Mesothelial cell of epicardium (in vitro differentiated cells): ENCODE results near the gene BNIP5. TPM values are rescaled to one million over a fixed set of nuclear protein-coding genes. Genes with fewer than 3 reads are reported as not detected.

Experiments used
- DNase-seq, 2 experiments: peaks; one replicate each; pipeline ENCODE4 v3.0.0; 2021; ENCODE audit warnings: low spot score in 2 of 2; ENCODE audit not compliant: unreplicated experiment in 2 of 2
- H3K27ac Mint-ChIP-seq: 2 replicates; pipeline ENCODE4 v1.8.0; 2021; ENCODE audit warnings: mixed read lengths
- H3K27me3 Mint-ChIP-seq: 2 replicates; pipeline ENCODE4 v1.8.0; 2021; ENCODE audit warnings: low read depth, mixed read lengths
- H3K36me3 Mint-ChIP-seq: 2 replicates; pipeline ENCODE4 v1.8.0; 2021; ENCODE audit warnings: mixed read lengths
- H3K4me1 Mint-ChIP-seq: 2 replicates; pipeline ENCODE4 v1.8.0; 2021; ENCODE audit warnings: mixed read lengths
- H3K4me3 Mint-ChIP-seq: 2 replicates; pipeline ENCODE4 v1.8.0; 2021; ENCODE audit warnings: mild to moderate bottlenecking, moderate library complexity, mixed read lengths
- H3K9me3 Mint-ChIP-seq: 2 replicates; pipeline ENCODE4 v1.8.0; 2021; ENCODE audit warnings: mixed read lengths
- total RNA-seq: library from RNA; stranded (reverse); gene quantifications from 3 replicates; pipeline ENCODE4 v1.2.1, GENCODE V29; 2021
- TF ChIP-seq, protein P1 (sequence below): fragments of 200-600 bp; sonication (generic); IDR thresholded peaks from one replicate; pipeline ENCODE4 v1.5.0; 2021; ENCODE audit warnings: antibody characterized with exemption; ENCODE audit not compliant: unreplicated experiment

BNIP5 gene
- total RNA-seq, 1 donor from 2014 or later, result not detected

DNA sequence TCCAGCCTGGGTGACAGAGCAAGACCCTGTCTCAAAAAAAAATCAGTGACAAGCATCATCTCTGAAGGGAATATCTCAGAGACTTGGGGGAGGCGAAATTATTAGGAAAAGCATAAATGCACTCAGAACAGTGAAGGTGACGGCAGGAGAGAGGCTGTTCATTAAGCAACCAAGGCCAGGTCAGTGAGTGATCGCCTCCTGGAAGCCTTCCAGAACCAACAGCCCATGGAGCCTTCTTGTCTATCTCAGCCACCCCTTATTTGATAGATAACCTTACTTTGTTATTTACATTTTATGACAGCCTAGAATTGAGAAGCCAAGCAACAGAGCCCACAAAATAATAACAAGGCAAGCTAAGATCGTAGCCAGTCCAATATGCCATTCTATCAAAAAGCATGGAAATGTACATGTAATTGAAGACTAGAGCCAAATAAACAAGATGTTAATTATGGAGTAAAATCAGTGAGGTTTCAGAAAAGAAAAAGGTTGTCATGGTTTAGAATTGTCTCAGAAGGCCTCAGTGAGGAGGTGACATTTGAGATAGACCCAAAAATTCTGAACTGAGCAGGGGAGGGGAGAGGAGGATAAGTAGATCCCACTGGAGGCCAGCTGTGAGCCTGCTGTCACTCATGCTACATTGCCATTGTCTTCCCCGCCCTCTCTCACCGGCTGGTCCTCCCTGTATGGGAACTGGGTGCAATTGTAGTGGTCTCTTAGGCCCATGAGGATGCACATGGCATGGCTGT, 17.8 kb downstream of the BNIP5 start:
- no peaks in the 10 kb centered on the region for H3K36me3 Mint-ChIP-seq
- H3K9me3 Mint-ChIP-seq, result no peaks in the 10 kb centered on the region
- H3K4me1 Mint-ChIP-seq, result peaks cover 6% of the 10 kb centered on the region
- DNase-seq, result no peak
- TF ChIP-seq, protein P1, sequence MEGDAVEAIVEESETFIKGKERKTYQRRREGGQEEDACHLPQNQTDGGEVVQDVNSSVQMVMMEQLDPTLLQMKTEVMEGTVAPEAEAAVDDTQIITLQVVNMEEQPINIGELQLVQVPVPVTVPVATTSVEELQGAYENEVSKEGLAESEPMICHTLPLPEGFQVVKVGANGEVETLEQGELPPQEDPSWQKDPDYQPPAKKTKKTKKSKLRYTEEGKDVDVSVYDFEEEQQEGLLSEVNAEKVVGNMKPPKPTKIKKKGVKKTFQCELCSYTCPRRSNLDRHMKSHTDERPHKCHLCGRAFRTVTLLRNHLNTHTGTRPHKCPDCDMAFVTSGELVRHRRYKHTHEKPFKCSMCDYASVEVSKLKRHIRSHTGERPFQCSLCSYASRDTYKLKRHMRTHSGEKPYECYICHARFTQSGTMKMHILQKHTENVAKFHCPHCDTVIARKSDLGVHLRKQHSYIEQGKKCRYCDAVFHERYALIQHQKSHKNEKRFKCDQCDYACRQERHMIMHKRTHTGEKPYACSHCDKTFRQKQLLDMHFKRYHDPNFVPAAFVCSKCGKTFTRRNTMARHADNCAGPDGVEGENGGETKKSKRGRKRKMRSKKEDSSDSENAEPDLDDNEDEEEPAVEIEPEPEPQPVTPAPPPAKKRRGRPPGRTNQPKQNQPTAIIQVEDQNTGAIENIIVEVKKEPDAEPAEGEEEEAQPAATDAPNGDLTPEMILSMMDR, result no peak
- peak overlapping the region; percentile 14 for H3K27ac Mint-ChIP-seq
- no peak overlapping the region for H3K4me3 Mint-ChIP-seq
- peaks cover 2% of the 10 kb centered on the region for H3K27me3 Mint-ChIP-seq

DNA sequence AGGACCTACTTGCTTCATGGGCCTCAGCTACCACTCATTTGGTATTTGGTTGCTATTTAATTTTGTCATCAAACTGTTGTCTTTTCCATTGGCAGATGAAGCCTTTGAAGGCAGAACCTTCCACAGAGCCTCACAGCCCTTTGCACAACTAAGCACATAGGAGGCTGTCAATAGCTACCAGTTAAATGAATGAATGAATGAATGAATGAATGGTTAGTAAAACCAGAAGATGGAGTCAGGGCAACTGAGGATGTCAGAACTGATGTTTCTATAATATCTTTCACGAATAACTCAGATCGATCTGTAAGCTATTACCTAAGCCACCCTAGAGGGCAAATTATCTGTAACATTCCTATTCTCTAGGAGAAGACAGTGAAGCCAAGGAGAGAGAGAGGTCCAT, 19.1 kb downstream of the BNIP5 start:
- H3K4me1 Mint-ChIP-seq, result peaks cover 7% of the 10 kb centered on the region
- no peaks in the 10 kb centered on the region for H3K36me3 Mint-ChIP-seq
- TF ChIP-seq, protein P1, result no peak
- no peak overlapping the region for H3K27ac Mint-ChIP-seq
- no peak for DNase-seq
- no peak overlapping the region for H3K4me3 Mint-ChIP-seq
- peaks cover 2% of the 10 kb centered on the region for H3K27me3 Mint-ChIP-seq
- no peaks in the 10 kb centered on the region for H3K9me3 Mint-ChIP-seq

DNA sequence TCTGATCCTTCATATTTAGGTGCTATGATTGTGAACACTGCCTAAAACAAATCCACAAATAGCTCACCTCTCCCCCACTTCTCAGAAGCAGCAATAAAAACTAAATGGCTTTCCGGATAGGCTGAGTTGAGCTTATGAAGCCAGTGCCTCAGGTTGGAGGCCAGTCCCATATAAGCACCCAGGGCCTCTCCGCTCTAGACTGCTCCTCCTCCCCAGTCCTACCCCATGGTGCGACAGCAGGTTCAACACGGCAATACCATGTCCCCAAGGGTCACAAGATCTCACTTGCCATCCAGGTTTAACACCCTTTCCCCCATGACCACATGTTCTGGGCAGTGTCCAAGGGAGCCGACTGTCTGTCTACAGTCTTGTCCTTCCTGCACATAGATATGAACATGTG, 20.8 kb downstream of the BNIP5 start:
- Mint-ChIP-seq H3K9me3 (no peaks in the 10 kb centered on the region), H3K27me3 (peaks cover 2% of the 10 kb centered on the region), H3K4me1 (peaks cover 7% of the 10 kb centered on the region), H3K4me3 (no peak overlapping the region), H3K27ac (no peak overlapping the region), H3K36me3 (no peaks in the 10 kb centered on the region)
- TF ChIP-seq, protein P1, result no peak
- no peak for DNase-seq

DNA sequence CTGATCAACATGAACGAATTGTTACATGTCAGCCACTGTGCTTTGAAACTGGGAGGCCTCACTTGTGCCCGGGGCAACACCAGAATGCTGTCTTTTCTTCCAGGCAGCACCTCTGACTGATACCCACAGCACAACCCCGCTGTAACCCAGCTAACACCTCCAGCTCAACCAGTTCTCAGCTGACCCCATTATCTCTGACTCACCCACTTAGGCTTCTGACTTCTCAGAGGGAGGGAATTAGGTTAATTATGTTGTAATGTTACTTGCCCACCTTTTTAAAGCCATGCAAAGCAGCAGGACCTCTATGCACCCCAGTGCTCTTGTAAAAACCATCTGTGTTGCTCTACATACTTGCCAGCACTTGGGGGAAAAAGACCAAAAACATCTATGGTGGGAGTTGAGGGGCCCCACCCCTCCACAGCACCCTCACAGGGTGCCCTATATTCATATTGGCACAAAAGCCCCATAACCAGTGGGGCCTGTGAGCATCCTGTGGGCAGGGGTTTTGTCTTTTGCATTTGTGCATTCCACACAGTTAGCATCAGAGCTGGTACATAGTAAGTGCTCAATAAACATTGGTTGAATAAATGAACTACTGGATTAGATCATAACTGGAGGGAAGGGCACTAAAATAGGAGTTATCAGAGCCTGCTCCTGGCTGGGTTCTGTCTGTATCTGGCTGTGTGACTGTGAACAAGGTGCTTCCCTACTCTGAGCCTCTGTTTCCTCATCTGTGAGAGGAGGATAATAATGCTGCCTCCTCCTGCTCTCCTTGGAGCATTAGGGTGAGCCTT, 22.3 kb downstream of the BNIP5 start:
- no peaks in the 10 kb centered on the region for H3K36me3 Mint-ChIP-seq
- peaks cover 7% of the 10 kb centered on the region for H3K4me1 Mint-ChIP-seq
- H3K27me3 Mint-ChIP-seq, result no peaks in the 10 kb centered on the region
- H3K27ac Mint-ChIP-seq, result peak overlapping the region; percentile 37
- no peaks in the 10 kb centered on the region for H3K9me3 Mint-ChIP-seq
- no peak overlapping the region for H3K4me3 Mint-ChIP-seq
- DNase-seq, result no peak
- TF ChIP-seq, protein P1, result no peak

DNA sequence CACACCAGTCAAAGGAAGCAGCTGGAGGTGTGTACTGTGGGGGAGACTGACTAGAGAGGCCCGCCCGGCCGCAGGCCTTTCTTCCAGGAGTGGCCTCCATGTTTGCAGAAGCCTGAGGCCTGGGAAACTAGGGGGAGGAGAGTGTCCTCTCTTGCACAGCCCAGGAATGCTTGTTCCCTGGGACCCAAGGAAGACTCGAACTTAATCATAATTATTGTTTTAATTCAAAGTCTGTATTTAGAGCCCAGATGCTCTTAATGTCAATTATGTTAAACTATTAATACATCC, 23.1 kb downstream of the BNIP5 start:
- Mint-ChIP-seq H3K4me3 (no peak overlapping the region), H3K27ac (no peak overlapping the region), H3K4me1 (peaks cover 7% of the 10 kb centered on the region), H3K27me3 (no peaks in the 10 kb centered on the region), H3K36me3 (no peaks in the 10 kb centered on the region), H3K9me3 (no peaks in the 10 kb centered on the region)
- DNase-seq, result no peak
- TF ChIP-seq, protein P1, result no peak
